HCT116 (cell line): Measurements from ENCODE around the gene CDH4. TPM values are rescaled to one million over a fixed set of nuclear protein-coding genes. Genes with fewer than 3 reads are reported as not detected.

Source experiments
- ATAC-seq: fragments of 200-7000 bp; cut with Tn5 transposase; 2 replicates; pipeline ENCODE4 v1.9.1; 2020; ENCODE audit warnings: mild to moderate bottlenecking, moderate library complexity
- BruUV-seq: library from RNA; stranded (reverse); fragments of 400-500 nt; replicated peaks from 2 replicates; lab custom pipeline; 2021; lab: Mats Ljungman, UMichigan
- CTCF ChIA-PET: fragments of 300-600 bp; sonication (Branson Sonifier 250); formaldehyde crosslinking; loops from one replicate; lab custom pipeline; 2021; ENCODE audit warnings: antibody characterized with exemption; lab: Charles Lee
- POLR2A ChIA-PET: fragments of 300-600, 350-600 bp; sonication (Branson Sonifier 250); formaldehyde crosslinking; loops from one replicate; lab custom pipeline; 2021; ENCODE audit warnings: antibody characterized with exemption; lab: Charles Lee
- RAD21 ChIA-PET, 2 experiments: fragments of 300-600 bp; sonication (Branson Sonifier 250); formaldehyde crosslinking; loops; one replicate each; lab custom pipeline; 2023; ENCODE audit warnings: low total read pairs in 2 of 2; ENCODE audit not compliant: uncharacterized antibody in 2 of 2, unreplicated experiment in 2 of 2, low non-redundant PET in 1 of 2; lab: Charles Lee
- DNase-seq: peaks from one replicate; pipeline ENCODE4 v3.0.0-alpha.2; 2010; ENCODE audit warnings: low read depth, low spot score
- H2AFZ ChIP-seq: fragments of 200-600 bp; shearing (Covaris generic), sonication (generic); 2 replicates; pipeline ENCODE4 v1.6.1; 2017; ENCODE audit warnings: low read depth, mixed run types, mixed read lengths, antibody characterized with exemption, low read length; ENCODE audit not compliant: poor library complexity, severe bottlenecking
- H3K27ac ChIP-seq: 2 replicates; pipeline ENCODE4 v1.5.1; 2012; ENCODE audit warnings: low read depth, low read length
- H3K27me3 ChIP-seq: fragments of 200-600 bp; sonication (generic); 2 replicates; pipeline ENCODE4 v1.6.1; 2016; ENCODE audit warnings: mixed run types, low read length, mixed read lengths; ENCODE audit not compliant: insufficient read depth
- H3K36me3 ChIP-seq, 2 experiments: fragments of 200-500 bp in 1 of 2; fragments of 200-600 bp in 1 of 2; sonication (Bioruptor generic) in 1 of 2; sonication (generic) in 1 of 2; 2 replicates each; pipeline versions ENCODE4 v1.5.1 to v1.6.1; 2014 to 2016; ENCODE audit warnings: low read length in 2 of 2, inconsistent platforms in 1 of 2, mixed read lengths in 1 of 2, mixed run types in 1 of 2; ENCODE audit not compliant: insufficient read depth in 2 of 2, control insufficient read depth in 1 of 2
- H3K4me1 ChIP-seq, 2 experiments: fragments of 200-600 bp in 1 of 2; sonication (generic) in 1 of 2; 2 replicates each; pipeline versions ENCODE4 v1.5.1 to v1.6.1; 2012 to 2017; ENCODE audit warnings: low read length in 2 of 2, inconsistent platforms in 1 of 2, mild to moderate bottlenecking in 1 of 2, mixed read lengths in 1 of 2, mixed run types in 1 of 2, moderate library complexity in 1 of 2; ENCODE audit not compliant: insufficient read depth in 2 of 2, control insufficient read depth in 1 of 2
- H3K4me2 ChIP-seq: fragments of 200-600 bp; sonication (generic); 2 replicates; pipeline ENCODE4 v1.6.1; 2017; ENCODE audit warnings: mixed run types, low read length, mixed read lengths
- H3K4me3 ChIP-seq, 2 experiments: fragments of 200-600 bp in 1 of 2; sonication (generic) in 1 of 2; replicated peaks in 1 of 2; 2 replicates each; pipeline ENCODE4 v1.5.1; 2011 to 2016; ENCODE audit warnings: low read length in 2 of 2, control low read depth in 1 of 2, low read depth in 1 of 2, mild to moderate bottlenecking in 1 of 2, mixed read lengths in 1 of 2, mixed run types in 1 of 2
- H3K79me2 ChIP-seq: fragments of 200-600 bp; sonication (generic); 2 replicates; pipeline ENCODE4 v1.6.1; 2017; ENCODE audit warnings: mild to moderate bottlenecking, mixed run types, low read length, moderate library complexity, mixed read lengths; ENCODE audit not compliant: insufficient read depth
- H3K9ac ChIP-seq: fragments of 200-600 bp; sonication (generic); 2 replicates; pipeline ENCODE4 v1.6.1; 2016; ENCODE audit warnings: low read length, mixed read lengths
- H3K9me2 ChIP-seq: fragments of 200-600 bp; sonication (generic), shearing (Covaris generic); 2 replicates; pipeline ENCODE4 v1.6.1; 2017; ENCODE audit warnings: mixed run types, mild to moderate bottlenecking, moderate library complexity; ENCODE audit not compliant: insufficient read depth
- H3K9me3 ChIP-seq, 2 experiments: fragments of 200-500 bp in 1 of 2; fragments of 200-600 bp in 1 of 2; sonication (Bioruptor generic) in 1 of 2; sonication (generic) in 1 of 2; 2 replicates each; pipeline ENCODE4 v1.6.1; 2014 to 2017; ENCODE audit warnings: low read length in 2 of 2, mixed read lengths in 2 of 2, inconsistent platforms in 1 of 2, low read depth in 1 of 2, mild to moderate bottlenecking in 1 of 2, mixed run types in 1 of 2, moderate library complexity in 1 of 2; ENCODE audit not compliant: control insufficient read depth in 1 of 2, insufficient read depth in 1 of 2
- H4K20me1 ChIP-seq: fragments of 200-600 bp; sonication (generic), shearing (Covaris generic); 2 replicates; pipeline ENCODE4 v1.6.1; 2017; ENCODE audit warnings: mixed run types, mild to moderate bottlenecking, moderate library complexity; ENCODE audit not compliant: insufficient read depth
- EGR1 ChIP-seq: IDR thresholded peaks from 2 replicates; pipeline ENCODE4 v1.6.1; 2012; ENCODE audit warnings: low read depth
- ELF1 ChIP-seq: IDR thresholded peaks from 2 replicates; pipeline ENCODE4 v1.6.1; 2012; ENCODE audit warnings: low read depth, borderline replicate concordance
- EZH2 ChIP-seq: fragments of 200-600 bp; sonication (generic); IDR thresholded peaks from 2 replicates; pipeline ENCODE4 v1.6.1; 2017; ENCODE audit warnings: antibody characterized with exemption, mixed run types
- EZH2phosphoT487 ChIP-seq: fragments of 200-600 bp; IDR thresholded peaks from 2 replicates; pipeline ENCODE4 v1.6.1; 2018; ENCODE audit warnings: antibody characterized with exemption, borderline replicate concordance
- POLR2AphosphoS5 ChIP-seq: IDR thresholded peaks from 2 replicates; pipeline ENCODE4 v1.6.1; 2011; ENCODE audit warnings: mild to moderate bottlenecking, low read depth, low read length, moderate library complexity
- SP1 ChIP-seq: IDR thresholded peaks from 2 replicates; pipeline ENCODE4 v1.6.1; 2012; ENCODE audit warnings: low read depth
- YY1 ChIP-seq: IDR thresholded peaks from 2 replicates; pipeline ENCODE4 v1.6.1; 2011; ENCODE audit warnings: low read length, low read depth, moderate library complexity, mild to moderate bottlenecking; ENCODE audit not compliant: insufficient replicate concordance; ENCODE audit errors: extremely low read depth
- ZFX ChIP-seq: fragments of 450-650 bp; IDR thresholded peaks from 2 replicates; pipeline ENCODE4 v1.6.1; 2017
- intact Hi-C: fragments of 100-400 bp; cut with micrococcal nuclease; formaldehyde crosslinking; loops from 2 replicates; pipeline ENCODE4 v1.10.0; 2022
- total RNA-seq: library from RNA; stranded (reverse); gene quantifications from one replicate; pipeline ENCODE4 v1.2.1, GENCODE V29; 2021; ENCODE audit not compliant: unreplicated experiment
- TF ChIP-seq, protein P1 (sequence below): IDR thresholded peaks from 2 replicates; pipeline ENCODE4 v1.6.1; 2012; ENCODE audit warnings: low read depth

The CDH4 gene
- total RNA-seq, 1 experiment from 2014 or later: not detected

DNA sequence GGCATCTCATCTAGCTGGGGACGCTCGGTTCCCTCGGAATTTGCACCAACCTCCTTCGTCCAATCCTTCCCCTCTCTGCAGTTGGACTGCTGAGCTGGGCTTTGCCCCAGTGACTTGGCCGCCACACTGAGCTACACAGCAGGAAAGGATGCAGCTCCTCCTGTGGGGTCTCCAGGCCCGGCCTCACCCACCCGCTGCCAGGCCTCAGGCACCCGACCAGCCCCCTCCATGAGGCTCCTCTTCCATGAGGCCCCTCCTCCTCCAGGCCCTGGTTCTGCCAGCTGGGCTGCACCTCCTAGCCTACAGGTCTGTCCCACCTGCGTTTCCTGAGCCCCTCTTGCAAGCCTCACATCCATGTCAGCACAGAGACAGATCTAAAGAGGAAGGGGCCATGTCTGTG is 443.7 kb downstream of the CDH4 start:
- H3K36me3 ChIP-seq: no peaks in the 10 kb centered on the region
- no peak overlapping the region for H3K4me3 ChIP-seq
- TF ChIP-seq, protein P1, sequence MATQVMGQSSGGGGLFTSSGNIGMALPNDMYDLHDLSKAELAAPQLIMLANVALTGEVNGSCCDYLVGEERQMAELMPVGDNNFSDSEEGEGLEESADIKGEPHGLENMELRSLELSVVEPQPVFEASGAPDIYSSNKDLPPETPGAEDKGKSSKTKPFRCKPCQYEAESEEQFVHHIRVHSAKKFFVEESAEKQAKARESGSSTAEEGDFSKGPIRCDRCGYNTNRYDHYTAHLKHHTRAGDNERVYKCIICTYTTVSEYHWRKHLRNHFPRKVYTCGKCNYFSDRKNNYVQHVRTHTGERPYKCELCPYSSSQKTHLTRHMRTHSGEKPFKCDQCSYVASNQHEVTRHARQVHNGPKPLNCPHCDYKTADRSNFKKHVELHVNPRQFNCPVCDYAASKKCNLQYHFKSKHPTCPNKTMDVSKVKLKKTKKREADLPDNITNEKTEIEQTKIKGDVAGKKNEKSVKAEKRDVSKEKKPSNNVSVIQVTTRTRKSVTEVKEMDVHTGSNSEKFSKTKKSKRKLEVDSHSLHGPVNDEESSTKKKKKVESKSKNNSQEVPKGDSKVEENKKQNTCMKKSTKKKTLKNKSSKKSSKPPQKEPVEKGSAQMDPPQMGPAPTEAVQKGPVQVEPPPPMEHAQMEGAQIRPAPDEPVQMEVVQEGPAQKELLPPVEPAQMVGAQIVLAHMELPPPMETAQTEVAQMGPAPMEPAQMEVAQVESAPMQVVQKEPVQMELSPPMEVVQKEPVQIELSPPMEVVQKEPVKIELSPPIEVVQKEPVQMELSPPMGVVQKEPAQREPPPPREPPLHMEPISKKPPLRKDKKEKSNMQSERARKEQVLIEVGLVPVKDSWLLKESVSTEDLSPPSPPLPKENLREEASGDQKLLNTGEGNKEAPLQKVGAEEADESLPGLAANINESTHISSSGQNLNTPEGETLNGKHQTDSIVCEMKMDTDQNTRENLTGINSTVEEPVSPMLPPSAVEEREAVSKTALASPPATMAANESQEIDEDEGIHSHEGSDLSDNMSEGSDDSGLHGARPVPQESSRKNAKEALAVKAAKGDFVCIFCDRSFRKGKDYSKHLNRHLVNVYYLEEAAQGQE: no peak
- TF ChIP-seq EZH2phosphoT487 (no peak), SP1 (no peak), ZFX (no peak), EZH2 (no peak), EGR1 (no peak), YY1 (no peak), ELF1 (no peak), POLR2AphosphoS5 (no peak)
- H2AFZ ChIP-seq: no peak overlapping the region
- no peak for ATAC-seq
- no peak overlapping the region for H3K27ac ChIP-seq
- H3K9me2 ChIP-seq: no peaks in the 10 kb centered on the region
- ChIA-PET POLR2A (no interaction called here), RAD21 (no interaction called here), CTCF (no interaction called here)
- no peaks in the 10 kb centered on the region for H3K79me2 ChIP-seq
- no peak overlapping the region for H3K4me2 ChIP-seq
- H3K4me1 ChIP-seq: no peaks in the 10 kb centered on the region
- H3K27me3 ChIP-seq: peaks cover 38% of the 10 kb centered on the region
- H3K9ac ChIP-seq: no peak overlapping the region
- no peaks in the 10 kb centered on the region for H3K9me3 ChIP-seq
- intact Hi-C loops: no loop called here
- DNase-seq: no peak
- no TSS peak for BruUV-seq
- H4K20me1 ChIP-seq: no peaks in the 10 kb centered on the region
